CD14-positive monocyte (primary cell): ENCODE measurements around the gene KIAA1191. TPM values are rescaled to one million over a fixed set of nuclear protein-coding genes. Genes with fewer than 3 reads are reported as not detected.

Experiments used
- DNase-seq, 3 donors: peaks; one replicate each; pipeline ENCODE4 v3.0.0-alpha.2; 2011 to 2022
- H2AFZ ChIP-seq: 2 replicates; pipeline ENCODE4 v1.6.0; 2012; ENCODE audit warnings: mild to moderate bottlenecking, low read depth, low read length, inconsistent platforms; ENCODE audit not compliant: insufficient read depth, poor library complexity, severe bottlenecking
- H3K27ac ChIP-seq, 2 donors: 1 replicate in 1 of 2; 2 replicates in 1 of 2; pipeline ENCODE4 v1.5.1; 2012 to 2013; ENCODE audit warnings: low read length in 2 of 2, control low read depth in 1 of 2, inconsistent platforms in 1 of 2, low read depth in 1 of 2, mild to moderate bottlenecking in 1 of 2
- H3K27me3 ChIP-seq, 2 donors: one replicate each; pipeline versions ENCODE4 v1.6.0 to v1.6.1; 2011 to 2013; ENCODE audit warnings: low read length in 2 of 2; ENCODE audit not compliant: control insufficient read depth in 2 of 2, insufficient read depth in 2 of 2
- H3K36me3 ChIP-seq, 2 donors: replicated peaks in 1 of 2; 1 replicate in 1 of 2; 2 replicates in 1 of 2; pipeline versions ENCODE4 v1.5.1 to v1.6.1; 2012 to 2013; ENCODE audit warnings: low read length in 2 of 2, control low read depth in 1 of 2, inconsistent platforms in 1 of 2, mild to moderate bottlenecking in 1 of 2; ENCODE audit not compliant: insufficient read depth in 2 of 2, control insufficient read depth in 1 of 2
- H3K4me1 ChIP-seq, 2 donors: 1 replicate in 1 of 2; 2 replicates in 1 of 2; pipeline versions ENCODE4 v1.5.1 to v1.6.1; 2012 to 2013; ENCODE audit warnings: low read length in 2 of 2, control low read depth in 1 of 2, inconsistent platforms in 1 of 2, mild to moderate bottlenecking in 1 of 2, moderate library complexity in 1 of 2; ENCODE audit not compliant: insufficient read depth in 2 of 2, control insufficient read depth in 1 of 2
- H3K4me2 ChIP-seq: replicated peaks from 2 replicates; pipeline ENCODE3; 2012; ENCODE audit warnings: low read length, moderate library complexity, mild to moderate bottlenecking; ENCODE audit not compliant: poor library complexity, severe bottlenecking; ENCODE audit errors: extremely low read depth
- H3K4me3 ChIP-seq, 3 experiments: fragments of 200-600 bp in 1 of 3; sonication (generic) in 1 of 3; replicated peaks in 1 of 3; 1 replicate in 2 of 3; 2 replicates in 1 of 3; pipeline ENCODE4 v1.5.1; 2011 to 2013; ENCODE audit warnings: low read length in 3 of 3, mild to moderate bottlenecking in 3 of 3, control low read depth in 2 of 3, low read depth in 2 of 3, inconsistent platforms in 1 of 3, moderate library complexity in 1 of 3
- H3K79me2 ChIP-seq: 2 replicates; pipeline ENCODE4 v1.6.0; 2012; ENCODE audit warnings: mild to moderate bottlenecking, control low read depth, inconsistent platforms, low read length, moderate library complexity; ENCODE audit not compliant: insufficient read depth
- H3K9ac ChIP-seq: 2 replicates; pipeline ENCODE4 v1.6.0; 2017; ENCODE audit warnings: low read length, mild to moderate bottlenecking; ENCODE audit not compliant: insufficient read depth, poor library complexity, severe bottlenecking
- H3K9me3 ChIP-seq, 2 donors: replicated peaks in 1 of 2; 1 replicate in 1 of 2; 2 replicates in 1 of 2; pipeline versions ENCODE4 v1.5.1 to v1.6.1; 2012 to 2013; ENCODE audit warnings: low read length in 2 of 2, control low read depth in 1 of 2; ENCODE audit not compliant: control insufficient read depth in 1 of 2, insufficient read depth in 1 of 2
- H4K20me1 ChIP-seq: 2 replicates; pipeline ENCODE4 v1.6.0; 2012; ENCODE audit warnings: mild to moderate bottlenecking, low read length, control low read depth, moderate library complexity; ENCODE audit not compliant: insufficient read depth
- H3K27ac Mint-ChIP-seq, 7 donors: one replicate each; pipeline ENCODE4 v1.8.0; 2020; ENCODE audit warnings: mild to moderate bottlenecking in 7 of 7, mixed read lengths in 7 of 7, moderate library complexity in 6 of 7, inconsistent platforms in 2 of 7
- H3K27me3 Mint-ChIP-seq, 3 donors: one replicate each; pipeline ENCODE4 v1.8.0; 2021 to 2022; ENCODE audit warnings: low read depth in 3 of 3, mild to moderate bottlenecking in 3 of 3, mixed read lengths in 3 of 3, moderate library complexity in 3 of 3, inconsistent platforms in 1 of 3
- H3K36me3 Mint-ChIP-seq, 2 donors: one replicate each; pipeline ENCODE4 v1.8.0; 2020; ENCODE audit warnings: mixed read lengths in 2 of 2, inconsistent platforms in 1 of 2, mild to moderate bottlenecking in 1 of 2
- H3K4me1 Mint-ChIP-seq: one replicate; pipeline ENCODE4 v1.8.0; 2020; ENCODE audit warnings: mild to moderate bottlenecking, mixed read lengths
- H3K4me3 Mint-ChIP-seq, 2 donors: one replicate each; pipeline ENCODE4 v1.8.0; 2020; ENCODE audit warnings: mild to moderate bottlenecking in 2 of 2, mixed read lengths in 2 of 2, moderate library complexity in 1 of 2
- H3K9me3 Mint-ChIP-seq, 7 donors: one replicate each; pipeline ENCODE4 v1.8.0; 2020 to 2022; ENCODE audit warnings: mixed read lengths in 7 of 7, mild to moderate bottlenecking in 6 of 7, moderate library complexity in 6 of 7, inconsistent platforms in 2 of 7
- WGBS: methylation state at CpG from one replicate; pipeline ENCODE4 v1.1.5; 2013; ENCODE audit warnings: missing lambda C conversion rate; ENCODE audit not compliant: insufficient coverage; 5-methylcytosine and 5-hydroxymethylcytosine counted together
- intact Hi-C, 2 donors: fragments of 100-400 bp; cut with micrococcal nuclease; formaldehyde crosslinking; loops; one replicate each; pipeline versions ENCODE4 v1.15.0 to v1.15.1; 2023
- polyA plus RNA-seq, 3 donors: library from polyadenylated mRNA; depleted of rRNA in 1 of 3; unstranded in 2 of 3; stranded (reverse) in 1 of 3; fragments of 300-500 nt in 2 of 3; fragments of >200 nt in 1 of 3; fragmentation: Illumina TruSeq in 2 of 3; gene quantifications; 1 replicate in 2 of 3; 2 replicates in 1 of 3; pipeline ENCODE4 v1.2.3, GENCODE V29; 2012 to 2021
- TF ChIP-seq, protein P1 (sequence below): fragments of 200-600 bp; IDR thresholded peaks from one replicate; pipeline ENCODE4 v1.8.0; 2022; ENCODE audit warnings: antibody characterized with exemption, mild to moderate bottlenecking

Gene KIAA1191
- polyA plus RNA-seq, 3 donors: 32.3 to 36.4 (median 32.5) TPM

DNA sequence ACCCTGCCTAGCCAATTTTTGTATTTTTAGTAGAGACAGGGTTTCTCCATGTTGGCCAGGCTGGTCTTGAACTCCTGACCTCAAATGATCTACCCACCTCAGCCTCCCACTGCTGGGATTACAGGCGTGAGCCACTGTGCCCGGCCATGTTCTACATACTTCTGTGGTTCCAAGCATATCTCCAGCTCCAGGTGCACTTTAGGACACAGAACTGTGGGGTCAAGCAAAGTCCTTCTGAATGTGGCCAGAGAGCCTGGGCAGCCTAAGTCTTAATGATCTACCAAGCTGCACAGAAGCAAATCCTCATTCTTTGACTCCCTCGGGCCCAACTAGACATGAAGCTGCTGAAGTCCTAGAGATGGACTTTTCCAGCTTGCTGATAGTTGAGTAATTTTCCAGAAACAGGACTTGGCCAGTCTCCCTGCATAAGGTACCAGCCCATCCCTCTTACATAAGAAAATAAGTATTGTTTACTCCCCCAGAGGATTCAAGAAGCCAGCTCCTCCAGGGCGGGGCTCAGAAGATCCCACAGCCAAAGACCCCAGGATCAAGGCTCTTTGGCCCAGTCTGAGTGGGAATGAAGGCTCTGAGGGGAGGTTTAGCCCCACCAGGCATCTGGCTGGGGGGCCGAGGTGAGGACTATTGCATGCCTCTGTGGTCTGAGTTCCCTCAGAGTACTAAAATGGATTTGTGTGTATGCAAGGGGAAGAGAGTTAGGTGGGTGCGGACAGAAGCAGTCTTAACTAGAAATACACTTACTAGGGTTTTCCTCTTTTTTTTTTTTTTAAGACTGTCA lies 46.1 kb upstream of the KIAA1191 start:
- TF ChIP-seq, protein P1, sequence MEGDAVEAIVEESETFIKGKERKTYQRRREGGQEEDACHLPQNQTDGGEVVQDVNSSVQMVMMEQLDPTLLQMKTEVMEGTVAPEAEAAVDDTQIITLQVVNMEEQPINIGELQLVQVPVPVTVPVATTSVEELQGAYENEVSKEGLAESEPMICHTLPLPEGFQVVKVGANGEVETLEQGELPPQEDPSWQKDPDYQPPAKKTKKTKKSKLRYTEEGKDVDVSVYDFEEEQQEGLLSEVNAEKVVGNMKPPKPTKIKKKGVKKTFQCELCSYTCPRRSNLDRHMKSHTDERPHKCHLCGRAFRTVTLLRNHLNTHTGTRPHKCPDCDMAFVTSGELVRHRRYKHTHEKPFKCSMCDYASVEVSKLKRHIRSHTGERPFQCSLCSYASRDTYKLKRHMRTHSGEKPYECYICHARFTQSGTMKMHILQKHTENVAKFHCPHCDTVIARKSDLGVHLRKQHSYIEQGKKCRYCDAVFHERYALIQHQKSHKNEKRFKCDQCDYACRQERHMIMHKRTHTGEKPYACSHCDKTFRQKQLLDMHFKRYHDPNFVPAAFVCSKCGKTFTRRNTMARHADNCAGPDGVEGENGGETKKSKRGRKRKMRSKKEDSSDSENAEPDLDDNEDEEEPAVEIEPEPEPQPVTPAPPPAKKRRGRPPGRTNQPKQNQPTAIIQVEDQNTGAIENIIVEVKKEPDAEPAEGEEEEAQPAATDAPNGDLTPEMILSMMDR: no peak
- Histone ChIP-seq H3K9ac (no peak overlapping the region), H3K27me3 (no peaks in the 10 kb centered on the region), H3K36me3 (peaks cover 44 to 71% of the 10 kb centered on the region in 2 donors), H3K4me2 (no peak overlapping the region), H3K4me3 (no peak overlapping the region), H4K20me1 (peaks cover 16% of the 10 kb centered on the region), H3K4me1 (no peaks in the 10 kb centered on the region), H3K27ac (no peak overlapping the region), H3K79me2 (peaks cover 5% of the 10 kb centered on the region), H2AFZ (no peak overlapping the region), H3K9me3 (no peaks in the 10 kb centered on the region)
- Mint-ChIP-seq H3K4me1 (peaks cover 14% of the 10 kb centered on the region), H3K9me3 (peaks cover 0 to 2% (median 0%) of the 10 kb centered on the region in 7 donors), H3K4me3 (no peak overlapping the region), H3K27ac (peak overlapping the region in 1 of 7 donors; percentile 4), H3K27me3 (no peaks in the 10 kb centered on the region), H3K36me3 (peaks cover 65 to 78% of the 10 kb centered on the region in 2 donors)
- intact Hi-C loops: no loop called here
- WGBS: 94% methylated on average over 3 of the region's 6 CpGs
- no peak for DNase-seq

DNA sequence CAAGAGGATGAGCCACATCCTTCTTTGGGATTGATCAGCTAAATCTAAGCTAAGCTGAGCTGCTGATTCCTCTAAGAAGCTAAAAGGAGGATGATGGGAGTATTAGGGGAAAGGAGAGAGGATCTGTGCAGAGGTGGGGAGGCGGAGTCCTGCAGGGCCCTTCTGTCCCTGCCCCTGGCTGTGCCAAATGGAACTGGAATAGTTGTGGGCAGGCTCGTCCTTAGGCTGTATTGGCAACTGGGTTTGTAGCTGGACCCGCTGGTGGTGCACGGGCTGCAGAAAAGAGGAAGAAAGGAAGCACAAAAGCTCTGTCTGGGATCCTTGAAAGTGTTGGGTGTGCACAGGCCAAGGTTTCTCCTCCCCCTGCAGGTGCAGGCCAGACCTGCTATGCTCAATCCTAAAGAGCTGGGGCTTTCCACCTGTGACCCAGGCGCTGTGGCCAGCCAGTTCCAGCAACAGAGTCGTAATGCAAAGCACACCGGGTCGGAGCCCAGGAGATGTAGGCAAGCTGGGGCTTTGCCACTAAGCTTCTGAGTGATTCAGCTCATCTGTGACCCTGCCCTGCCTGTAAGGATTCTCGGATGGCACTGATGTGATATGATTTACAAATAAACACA lies 45.0 kb upstream of the KIAA1191 start:
- no peaks in the 10 kb centered on the region for H3K4me1 ChIP-seq
- peak overlapping the region in 2 of 7 donors; percentile 12 to 78 for H3K27ac Mint-ChIP-seq
- peaks cover 3% of the 10 kb centered on the region for H3K79me2 ChIP-seq
- H4K20me1 ChIP-seq: peaks cover 10% of the 10 kb centered on the region
- no peaks in the 10 kb centered on the region for H3K27me3 ChIP-seq
- TF ChIP-seq, protein P1: no peak
- H3K4me3 ChIP-seq: no peak overlapping the region
- WGBS: 93% methylated on average over 8 of the region's 9 CpGs
- no peaks in the 10 kb centered on the region for H3K9me3 ChIP-seq
- peaks cover 8% of the 10 kb centered on the region for H3K4me1 Mint-ChIP-seq
- peaks cover 0 to 2% (median 0%) of the 10 kb centered on the region in 7 donors for H3K9me3 Mint-ChIP-seq
- H3K27me3 Mint-ChIP-seq: no peaks in the 10 kb centered on the region
- H3K4me3 Mint-ChIP-seq: no peak overlapping the region
- H3K36me3 Mint-ChIP-seq: peaks cover 68 to 82% of the 10 kb centered on the region in 2 donors
- intact Hi-C loops: no loop called here
- no peak overlapping the region for H3K9ac ChIP-seq
- no peak for DNase-seq
- H3K27ac ChIP-seq: no peak overlapping the region
- H3K4me2 ChIP-seq: no peak overlapping the region
- peaks cover 44 to 71% of the 10 kb centered on the region in 2 donors for H3K36me3 ChIP-seq
- no peak overlapping the region for H2AFZ ChIP-seq
